Activated T-cell treated with anti-CD3 and anti-CD28 coated beads, Interleukin-2, amount 50 U/mL, for 72 hours (primary cell): Measurements from ENCODE around the gene ITGB8. TPM values are rescaled to one million over a fixed set of nuclear protein-coding genes. Genes with fewer than 3 reads are reported as not detected.

Experiments
- ATAC-seq, 2 donors: fragments of 150-1000 bp; cut with Tn5 transposase; replicated peaks in 1 of 2; 2 replicates each; pipeline ENCODE4 v1.10.0; 2021; ENCODE audit warnings: moderate library complexity in 2 of 2, mild to moderate bottlenecking in 1 of 2
- DNase-seq, 2 donors: peaks; one replicate each; pipeline ENCODE4 v3.0.0; 2021 to 2022; ENCODE audit warnings: mixed read lengths in 1 of 2
- H3K27ac Mint-ChIP-seq: one replicate; pipeline ENCODE4 v1.8.0; 2022; ENCODE audit warnings: mild to moderate bottlenecking, moderate library complexity, mixed read lengths
- H3K27me3 Mint-ChIP-seq: one replicate; pipeline ENCODE4 v1.8.0; 2022; ENCODE audit warnings: low read depth, mixed read lengths
- H3K36me3 Mint-ChIP-seq, 2 donors: one replicate each; pipeline ENCODE4 v1.8.0; 2022; ENCODE audit warnings: mixed read lengths in 2 of 2, mild to moderate bottlenecking in 1 of 2; ENCODE audit not compliant: insufficient read depth in 2 of 2
- H3K4me1 Mint-ChIP-seq: one replicate; pipeline ENCODE4 v1.8.0; 2022; ENCODE audit warnings: low read depth, mixed read lengths
- H3K4me3 Mint-ChIP-seq, 2 donors: one replicate each; pipeline ENCODE4 v1.8.0; 2022; ENCODE audit warnings: mild to moderate bottlenecking in 2 of 2, mixed read lengths in 2 of 2, moderate library complexity in 2 of 2
- H3K9me3 Mint-ChIP-seq, 2 donors: one replicate each; pipeline ENCODE4 v1.8.0; 2022; ENCODE audit warnings: mixed read lengths in 2 of 2
- total RNA-seq, 2 donors: library from RNA; stranded (reverse); gene quantifications; one replicate each; pipeline ENCODE4 v1.2.3, GENCODE V29; 2022

ITGB8 gene
- total RNA-seq, 2 donors from 2014 or later: 0.02 TPM; not detected in 1

DNA sequence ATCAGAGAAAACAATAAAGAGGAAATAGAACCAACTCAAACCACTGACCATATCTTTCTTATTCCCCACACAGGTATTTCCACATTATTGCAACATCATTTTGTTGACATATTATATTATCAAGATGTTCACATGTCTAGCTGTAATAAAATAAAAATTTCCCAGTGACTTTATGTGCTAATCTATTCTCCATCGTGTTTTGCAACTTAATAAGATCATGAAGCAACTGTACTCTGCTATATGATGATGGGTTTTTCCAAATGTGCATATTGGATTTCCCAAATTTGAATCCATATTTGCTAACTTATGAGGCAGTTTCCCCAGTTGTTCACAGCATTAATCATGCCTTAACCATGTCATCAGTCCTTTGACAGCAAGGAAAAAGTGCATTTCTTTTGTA lies 127.8 kb downstream of the ITGB8 start:
- no peaks in the 10 kb centered on the region for H3K9me3 Mint-ChIP-seq
- DNase-seq: no peak
- no peak overlapping the region for H3K27ac Mint-ChIP-seq
- H3K4me1 Mint-ChIP-seq: no peaks in the 10 kb centered on the region
- no peak for ATAC-seq
- no peaks in the 10 kb centered on the region for H3K27me3 Mint-ChIP-seq
- H3K4me3 Mint-ChIP-seq: no peak overlapping the region
- no peaks in the 10 kb centered on the region for H3K36me3 Mint-ChIP-seq

DNA sequence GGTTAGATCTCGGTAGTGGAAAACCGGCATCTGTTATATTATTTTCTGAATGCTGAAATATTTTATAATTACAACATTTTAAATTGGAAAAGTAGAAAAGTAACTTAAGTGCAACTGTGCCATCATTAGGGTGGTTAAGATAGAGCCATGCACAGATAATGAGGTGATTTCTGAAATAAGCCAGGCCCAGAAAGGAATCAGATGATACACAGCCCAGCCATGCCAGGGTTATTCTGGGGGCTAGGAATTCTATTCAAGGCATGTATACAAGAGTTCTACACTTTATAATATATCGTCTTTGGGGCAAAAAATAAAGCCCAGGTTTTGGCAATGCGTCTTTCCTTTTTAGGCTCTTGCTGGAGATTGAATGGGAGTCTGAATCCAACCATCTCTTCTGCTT lies 128.7 kb downstream of the ITGB8 start:
- H3K4me3 Mint-ChIP-seq: no peak overlapping the region
- DNase-seq: no peak
- no peaks in the 10 kb centered on the region for H3K4me1 Mint-ChIP-seq
- H3K36me3 Mint-ChIP-seq: no peaks in the 10 kb centered on the region
- no peaks in the 10 kb centered on the region for H3K27me3 Mint-ChIP-seq
- no peak overlapping the region for H3K27ac Mint-ChIP-seq
- H3K9me3 Mint-ChIP-seq: no peaks in the 10 kb centered on the region
- no peak for ATAC-seq

DNA sequence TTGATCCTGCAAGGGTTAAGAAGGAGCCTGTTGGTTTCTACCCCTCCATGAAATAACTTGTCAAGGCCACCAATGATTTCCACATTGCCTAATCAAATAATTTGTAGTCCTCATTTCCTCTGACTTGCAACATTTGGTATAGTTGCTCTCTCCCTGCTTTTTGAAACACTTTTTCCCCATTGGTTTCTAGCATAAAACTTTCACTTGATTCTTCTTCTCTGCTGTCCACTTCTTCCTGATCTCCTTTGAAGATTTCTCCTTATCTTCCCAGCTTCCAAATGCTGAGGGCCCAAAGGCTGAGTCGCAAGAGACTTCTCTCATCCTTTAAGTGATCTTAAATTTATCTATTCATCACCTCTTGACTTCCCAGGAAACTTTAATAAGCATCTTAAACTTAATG lies 134.2 kb downstream of the ITGB8 start:
- no peaks in the 10 kb centered on the region for H3K36me3 Mint-ChIP-seq
- no peaks in the 10 kb centered on the region for H3K4me1 Mint-ChIP-seq
- no peak overlapping the region for H3K4me3 Mint-ChIP-seq
- DNase-seq (no peak), ATAC-seq (no peak)
- H3K27me3 Mint-ChIP-seq: no peaks in the 10 kb centered on the region
- no peak overlapping the region for H3K27ac Mint-ChIP-seq
- H3K9me3 Mint-ChIP-seq: no peaks in the 10 kb centered on the region

Other genes with a start within 250 kb of the ITGB8 start
- gene MACC1, start 113.5 kb upstream of the ITGB8 start, total RNA-seq: under 1 TPM; 0.12 to 0.22 TPM